Kidney (tissue), 14 donors: ENCODE measurements around the gene DNAAF5. TPM values are rescaled to one million over a fixed set of nuclear protein-coding genes. Genes with fewer than 3 reads are reported as not detected.
"Not testable (repeated sequence)": the region's sequence is repeated elsewhere in the genome, so short reads cannot be mapped to it uniquely, and the experiment has no call there.

Experiments
- DNase-seq, 5 donors: peaks; one replicate each; pipeline ENCODE4 v3.0.0-alpha.2; 2013 to 2020
- FAIRE-seq: peaks from 2 replicates; lab custom pipeline; 2012; peaks lifted over from hg19 to GRCh38; lab: Jason Lieb, UNC
- H3K27ac ChIP-seq, 2 donors: one replicate each; pipeline ENCODE4 v1.7.0; 2013; ENCODE audit warnings: low read depth in 2 of 2, low read length in 2 of 2, inconsistent platforms in 1 of 2
- H3K27me3 ChIP-seq: one replicate; pipeline ENCODE4 v1.7.1; 2013; ENCODE audit warnings: low read length, inconsistent platforms; ENCODE audit not compliant: control insufficient read depth, insufficient read depth
- H3K36me3 ChIP-seq, 3 donors: one replicate each; pipeline versions ENCODE4 v1.7.0 to v1.7.1; 2013; ENCODE audit warnings: low read length in 3 of 3, control low read depth in 1 of 3, inconsistent platforms in 1 of 3; ENCODE audit not compliant: insufficient read depth in 3 of 3, control insufficient read depth in 2 of 3
- H3K4me1 ChIP-seq, 3 donors: one replicate each; pipeline versions ENCODE4 v1.7.0 to v1.7.1; 2013; ENCODE audit warnings: low read length in 3 of 3, inconsistent platforms in 1 of 3, low read depth in 1 of 3; ENCODE audit not compliant: control insufficient read depth in 2 of 3, insufficient read depth in 2 of 3
- H3K4me3 ChIP-seq, 3 donors: one replicate each; pipeline versions ENCODE4 v1.7.0 to v1.8.1; 2013; ENCODE audit warnings: low read length in 3 of 3, control low read depth in 1 of 3, inconsistent platforms in 1 of 3
- H3K9ac ChIP-seq, 3 donors: one replicate each; pipeline versions ENCODE4 v1.7.0 to v1.7.1; 2013; ENCODE audit warnings: low read length in 3 of 3, control low read depth in 1 of 3, inconsistent platforms in 1 of 3
- H3K9me3 ChIP-seq, 3 donors: one replicate each; pipeline versions ENCODE4 v1.7.0 to v1.7.1; 2013; ENCODE audit warnings: low read length in 3 of 3, control low read depth in 1 of 3, inconsistent platforms in 1 of 3; ENCODE audit not compliant: control insufficient read depth in 2 of 3, insufficient read depth in 1 of 3
- intact Hi-C: fragments of 100-400 bp; cut with DNase I; formaldehyde crosslinking; loops from one replicate; pipeline ENCODE4 v1.11.1; 2022
- polyA plus RNA-seq: library from polyadenylated mRNA; stranded (reverse); fragments of 350-450 nt; fragmentation: Illumina TruSeq; extraction: RNeasy Lipid Tissue Mini Kit (QIAGEN cat#74804); gene quantifications from one replicate; pipeline ENCODE4 v1.2.3, GENCODE V29; 2014; ENCODE audit warnings: low read depth, low replicate concordance; ENCODE audit not compliant: insufficient read depth
- total RNA-seq: library from RNA; stranded (reverse); fragmentation: NEBNext Ultra II Directional; extraction: Animal tissue kit (Norgen Biotek cat#: 25700); gene quantifications from one replicate; pipeline ENCODE4 v1.2.1, GENCODE V29; 2021
- TF ChIP-seq, protein P1 (sequence below): IDR thresholded peaks from 3 replicates; pipeline ENCODE4 v1.5.1; 2012; ENCODE audit warnings: mild to moderate bottlenecking, moderate library complexity, borderline replicate concordance; ENCODE audit not compliant: insufficient read depth; ENCODE audit errors: extremely low read depth
- donor health status: control.
- donor health status: control.
- donor health status: control.
- donor health status: control.
- donor health status: control.
- donor health status: DM: yes; HTN: yes; CAD: no.
- donor health status: Normal renal cell carcinoma (clear cell type).

Gene DNAAF5
- total and polyA plus RNA-seq, 2 donors from 2014 or later, result 11.6 to 29.7 TPM

DNA sequence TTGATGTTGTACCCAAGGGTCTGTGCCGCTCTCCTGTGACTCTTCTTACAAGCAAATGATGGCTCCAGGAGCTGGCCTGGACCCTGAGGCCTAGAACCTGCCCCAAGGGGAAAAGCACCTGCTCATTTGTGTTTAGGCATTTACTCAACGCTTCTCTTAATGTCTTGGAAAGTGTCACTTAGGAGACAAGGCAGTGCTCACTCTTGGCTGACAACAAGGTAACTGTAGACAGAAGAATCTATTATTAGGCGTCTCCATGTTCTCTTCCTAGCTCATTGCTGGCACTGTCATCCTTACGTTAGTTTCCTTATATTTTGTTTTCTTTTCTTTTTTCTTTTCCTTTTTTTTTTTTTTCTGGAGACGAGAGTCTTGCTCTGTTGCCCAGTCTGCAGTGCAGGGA, 67.7 kb downstream of the DNAAF5 start:
- Histone ChIP-seq H3K9me3 (no peaks in the 10 kb centered on the region), H3K27me3 (no peaks in the 10 kb centered on the region), H3K36me3 (no peaks in the 10 kb centered on the region), H3K4me1 (no peaks in the 10 kb centered on the region), H3K27ac (no peak overlapping the region), H3K4me3 (no peak overlapping the region), H3K9ac (no peak overlapping the region)
- no peak for FAIRE-seq
- TF ChIP-seq, protein P1, sequence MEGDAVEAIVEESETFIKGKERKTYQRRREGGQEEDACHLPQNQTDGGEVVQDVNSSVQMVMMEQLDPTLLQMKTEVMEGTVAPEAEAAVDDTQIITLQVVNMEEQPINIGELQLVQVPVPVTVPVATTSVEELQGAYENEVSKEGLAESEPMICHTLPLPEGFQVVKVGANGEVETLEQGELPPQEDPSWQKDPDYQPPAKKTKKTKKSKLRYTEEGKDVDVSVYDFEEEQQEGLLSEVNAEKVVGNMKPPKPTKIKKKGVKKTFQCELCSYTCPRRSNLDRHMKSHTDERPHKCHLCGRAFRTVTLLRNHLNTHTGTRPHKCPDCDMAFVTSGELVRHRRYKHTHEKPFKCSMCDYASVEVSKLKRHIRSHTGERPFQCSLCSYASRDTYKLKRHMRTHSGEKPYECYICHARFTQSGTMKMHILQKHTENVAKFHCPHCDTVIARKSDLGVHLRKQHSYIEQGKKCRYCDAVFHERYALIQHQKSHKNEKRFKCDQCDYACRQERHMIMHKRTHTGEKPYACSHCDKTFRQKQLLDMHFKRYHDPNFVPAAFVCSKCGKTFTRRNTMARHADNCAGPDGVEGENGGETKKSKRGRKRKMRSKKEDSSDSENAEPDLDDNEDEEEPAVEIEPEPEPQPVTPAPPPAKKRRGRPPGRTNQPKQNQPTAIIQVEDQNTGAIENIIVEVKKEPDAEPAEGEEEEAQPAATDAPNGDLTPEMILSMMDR, result no peak
- intact Hi-C loops, result no loop called here
- DNase-seq, result no peak

DNA sequence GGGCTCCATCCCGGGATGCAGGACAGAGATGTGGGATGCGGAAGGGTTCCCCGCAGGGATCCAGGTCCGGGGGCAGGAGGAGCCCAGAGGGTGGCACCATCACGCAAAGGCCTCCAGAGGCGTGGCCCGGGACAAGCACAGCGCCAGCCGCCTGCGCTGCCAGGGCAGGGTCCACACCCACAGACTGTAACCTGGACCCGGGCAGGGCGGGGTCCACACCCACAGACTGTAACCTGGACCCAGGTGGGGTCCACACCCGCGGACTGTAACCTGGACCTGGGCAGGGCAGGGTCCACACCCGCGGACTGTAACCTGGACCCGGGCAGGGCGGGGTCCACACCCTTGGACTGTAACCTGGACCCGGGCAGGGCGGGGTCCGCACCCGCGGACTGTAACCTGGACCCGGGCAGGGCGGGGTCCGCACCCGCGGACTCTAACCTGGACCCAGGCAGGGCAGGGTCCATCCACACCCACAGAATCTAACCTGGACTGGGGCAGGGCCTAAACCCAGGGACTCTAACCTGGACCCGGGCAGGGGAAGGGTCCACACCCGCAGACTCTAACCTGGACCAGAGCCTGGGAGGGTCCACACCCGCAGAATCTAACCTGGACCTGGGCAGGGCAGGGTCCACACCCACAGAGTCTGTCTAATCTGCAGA, 68.3 kb downstream of the DNAAF5 start:
- Histone ChIP-seq H3K36me3 (no peaks in the 10 kb centered on the region), H3K9me3 (no peaks in the 10 kb centered on the region), H3K4me1 (no peaks in the 10 kb centered on the region), H3K4me3 (no peak overlapping the region), H3K9ac (no peak overlapping the region), H3K27me3 (no peaks in the 10 kb centered on the region), H3K27ac (no peak overlapping the region)
- DNase-seq (peak in 1 of 5 donors; percentile 66), FAIRE-seq (no peak)
- intact Hi-C loops, result no loop called here
- TF ChIP-seq, protein P1, result no peak

DNA sequence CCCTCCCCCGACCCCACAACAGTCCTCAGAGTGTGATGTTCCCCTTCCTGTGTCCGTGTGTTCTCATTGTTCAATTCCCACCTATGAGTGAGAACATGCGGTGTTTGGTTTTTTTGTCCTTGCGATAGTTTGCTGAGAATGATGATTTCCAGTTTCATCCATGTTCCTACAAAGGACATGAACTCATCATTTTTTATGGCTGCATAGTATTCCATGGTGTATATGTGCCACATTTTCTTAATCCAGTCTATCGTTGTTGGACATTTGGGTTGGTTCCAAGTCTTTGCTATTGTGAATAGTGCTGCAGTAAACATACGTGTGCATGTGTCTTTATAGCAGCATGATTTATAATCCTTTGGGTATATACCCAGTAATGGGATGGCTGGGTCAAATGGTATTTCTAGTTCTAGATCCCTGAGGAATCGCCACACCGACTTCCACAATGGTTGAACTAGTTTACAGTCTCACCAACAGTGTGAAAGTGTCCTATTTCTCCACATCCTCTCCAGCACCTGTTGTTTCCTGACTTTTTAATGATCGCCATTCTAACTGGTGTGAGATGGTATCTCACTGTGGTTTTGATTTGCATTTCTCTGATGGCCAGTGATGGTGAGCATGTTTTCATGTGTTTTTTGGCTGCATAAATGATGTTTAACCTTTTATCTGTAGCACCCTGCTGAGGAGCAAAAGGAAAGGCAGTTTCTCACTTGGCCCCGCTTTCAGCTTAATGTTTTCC, 70.1 kb downstream of the DNAAF5 start:
- H3K9me3 ChIP-seq, DNase-seq, H3K27me3 ChIP-seq, H3K4me3 ChIP-seq, H3K9ac ChIP-seq, H3K36me3 ChIP-seq, H3K4me1 ChIP-seq, FAIRE-seq, H3K27ac ChIP-seq, intact Hi-C loops: not testable (repeated sequence)

GRCh38 chr7:798921-799470, 72.5 kb downstream of the DNAAF5 start:
- Histone ChIP-seq H3K4me1 (peaks cover 0 to 15% (median 4%) of the 10 kb centered on the region in 3 donors), H3K27ac (no peak overlapping the region), H3K36me3 (no peaks in the 10 kb centered on the region), H3K4me3 (no peak overlapping the region), H3K9ac (no peak overlapping the region), H3K9me3 (no peaks in the 10 kb centered on the region), H3K27me3 (no peaks in the 10 kb centered on the region)
- FAIRE-seq (no peak), DNase-seq (peak in 1 of 5 donors; percentile 49)
- TF ChIP-seq, protein P1, result no peak
- intact Hi-C loops, result no loop called here
